Right kidney (tissue), 1 donor: ENCODE data around the gene C12orf57.

Source experiments
- DNase-seq: peaks from one replicate; pipeline ENCODE4 v3.0.0-alpha.2; 2016

The C12orf57 gene

GRCh38 chr12:6952121-6952862 lies 8.5 kb downstream of the C12orf57 start:
- no peak for DNase-seq

- DNase-seq = no peak
These were observed 9.1 kb downstream of the C12orf57 start for GRCh38 chr12:6952863-6953441.

DNA sequence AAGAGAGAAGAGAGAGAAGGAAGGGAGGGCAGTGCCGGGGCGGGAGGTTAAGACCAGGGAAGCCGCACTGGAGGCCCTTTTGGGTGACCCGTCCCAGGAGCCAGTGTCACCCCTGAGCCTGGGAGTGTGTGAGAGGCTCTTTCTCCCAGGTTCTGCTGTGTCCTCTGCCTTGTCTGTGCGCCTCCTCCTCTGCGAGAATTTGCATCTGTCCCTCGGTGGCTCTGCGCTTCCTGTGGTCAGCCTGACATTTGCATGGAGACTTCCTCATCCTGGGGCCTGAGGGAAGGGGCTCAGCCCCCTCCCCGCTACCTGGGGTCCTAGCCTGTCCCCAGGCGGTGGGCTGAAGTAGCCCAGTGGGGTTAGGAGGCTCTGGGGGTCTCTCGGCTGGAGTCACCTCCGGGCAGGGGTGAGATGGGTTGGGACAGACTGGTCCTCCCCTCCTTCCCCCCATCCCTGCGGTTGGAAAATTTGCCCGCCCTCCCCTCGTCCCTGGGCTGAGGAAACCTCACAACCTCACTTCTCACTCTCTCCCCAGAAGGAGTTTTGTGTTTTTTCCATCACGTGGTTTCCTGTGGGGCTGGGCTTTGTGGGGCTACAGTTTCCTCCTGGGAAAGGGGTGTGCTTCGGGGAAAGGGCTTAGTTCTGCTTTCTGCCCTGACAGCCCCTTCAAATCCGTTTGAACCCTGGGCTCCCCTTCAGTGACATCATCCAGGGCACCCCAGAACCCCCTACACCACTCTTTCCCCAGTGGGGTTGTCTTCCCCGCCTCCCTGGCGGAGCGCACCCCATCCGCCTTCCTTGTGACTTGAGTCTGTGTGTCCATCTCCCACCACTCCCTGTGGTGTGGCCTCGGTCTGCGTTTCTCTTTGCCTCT lies 9.9 kb downstream of the C12orf57 start:
- DNase-seq = no peak

DNA sequence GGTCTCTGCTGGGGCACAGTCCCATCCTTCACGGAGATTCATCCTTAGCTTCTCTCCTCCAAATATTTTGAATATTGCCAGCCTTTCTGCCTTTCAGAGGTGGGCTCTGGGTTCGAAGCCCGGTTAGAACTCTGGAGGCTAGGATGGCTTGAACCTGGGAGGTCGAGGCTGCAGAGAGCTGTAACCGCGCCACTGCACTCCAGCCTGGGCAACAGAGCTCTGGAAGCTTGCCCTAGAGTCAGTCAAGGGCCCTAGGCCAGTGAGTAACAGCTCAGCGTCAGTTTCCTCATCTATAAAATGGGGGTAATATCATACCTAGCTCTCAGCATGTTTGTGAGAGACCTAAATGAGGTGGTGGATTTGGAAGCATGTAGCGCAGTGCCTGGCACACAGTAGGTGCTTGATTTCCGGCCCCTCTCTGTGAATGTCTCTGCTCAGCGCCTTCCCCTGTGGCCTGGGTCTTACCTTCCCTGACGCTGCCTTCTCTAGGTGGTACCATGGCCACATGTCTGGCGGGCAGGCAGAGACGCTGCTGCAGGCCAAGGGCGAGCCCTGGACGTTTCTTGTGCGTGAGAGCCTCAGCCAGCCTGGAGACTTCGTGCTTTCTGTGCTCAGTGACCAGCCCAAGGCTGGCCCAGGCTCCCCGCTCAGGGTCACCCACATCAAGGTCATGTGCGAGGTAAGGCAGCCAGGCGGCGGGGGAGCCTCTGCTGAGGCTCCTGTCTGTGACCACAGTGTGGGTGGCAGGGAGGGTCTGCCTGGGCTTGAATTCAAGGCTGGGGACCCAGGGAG lies 10.7 kb downstream of the C12orf57 start:
- no peak for DNase-seq

DNA sequence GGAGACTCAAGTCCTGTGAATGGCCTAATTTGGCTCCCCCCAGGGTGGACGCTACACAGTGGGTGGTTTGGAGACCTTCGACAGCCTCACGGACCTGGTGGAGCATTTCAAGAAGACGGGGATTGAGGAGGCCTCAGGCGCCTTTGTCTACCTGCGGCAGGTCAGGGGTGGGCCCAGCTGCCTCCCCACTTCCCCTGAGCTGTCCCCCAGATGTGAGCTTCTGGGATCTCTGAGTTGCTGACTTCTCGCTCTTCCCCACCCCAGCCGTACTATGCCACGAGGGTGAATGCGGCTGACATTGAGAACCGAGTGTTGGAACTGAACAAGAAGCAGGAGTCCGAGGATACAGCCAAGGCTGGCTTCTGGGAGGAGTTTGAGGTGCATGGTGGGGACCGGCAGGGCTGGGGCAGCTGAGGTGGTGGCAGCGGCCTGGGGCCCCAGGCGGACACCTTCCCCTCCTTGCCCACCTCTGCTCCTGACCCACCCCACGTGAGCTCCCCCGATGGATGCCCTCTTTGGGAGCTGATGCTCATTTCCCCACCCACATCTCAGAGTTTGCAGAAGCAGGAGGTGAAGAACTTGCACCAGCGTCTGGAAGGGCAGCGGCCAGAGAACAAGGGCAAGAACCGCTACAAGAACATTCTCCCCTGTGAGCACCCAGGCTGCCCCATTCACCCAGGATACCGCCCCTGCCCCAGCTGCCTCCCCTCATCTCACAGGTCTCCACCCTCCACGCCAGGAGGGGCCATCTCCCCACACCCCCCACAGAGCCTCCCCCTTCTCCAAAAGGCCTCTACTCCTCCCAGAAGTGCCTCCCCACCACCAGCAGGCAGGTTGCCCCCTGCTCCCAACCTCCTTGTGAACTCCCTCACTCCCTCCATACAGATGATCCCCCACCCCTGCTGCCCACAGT lies 11.5 kb downstream of the C12orf57 start:
- no peak for DNase-seq

DNA sequence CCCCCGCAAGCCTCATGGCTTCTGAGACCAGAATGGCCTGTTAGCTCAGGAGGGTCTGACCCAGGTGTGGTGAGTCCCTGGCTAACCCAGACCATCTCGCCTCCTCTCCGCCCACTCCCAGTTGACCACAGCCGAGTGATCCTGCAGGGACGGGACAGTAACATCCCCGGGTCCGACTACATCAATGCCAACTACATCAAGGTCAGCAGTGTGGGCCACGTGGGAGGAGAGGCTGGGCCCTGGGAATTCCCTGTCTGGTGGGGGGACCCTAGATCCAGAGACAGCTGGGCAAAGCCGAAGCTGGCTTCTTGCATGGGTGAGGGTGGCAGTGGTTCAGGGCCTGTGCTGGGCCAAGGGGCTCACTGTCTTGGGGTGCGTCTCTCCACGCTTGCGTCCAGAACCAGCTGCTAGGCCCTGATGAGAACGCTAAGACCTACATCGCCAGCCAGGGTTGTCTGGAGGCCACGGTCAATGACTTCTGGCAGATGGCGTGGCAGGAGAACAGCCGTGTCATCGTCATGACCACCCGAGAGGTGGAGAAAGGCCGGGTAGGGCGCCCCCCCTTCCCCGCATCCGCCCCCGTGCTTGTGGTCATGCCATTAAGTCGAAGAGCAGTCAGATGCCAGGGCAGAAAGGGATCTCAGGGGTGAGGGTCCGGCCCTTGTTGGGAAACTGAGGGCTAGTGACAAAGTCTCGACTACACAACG lies 12.4 kb downstream of the C12orf57 start:
- no peak for DNase-seq

- DNase-seq = no peak
These were observed 13.4 kb downstream of the C12orf57 start for GRCh38 chr12:6957151-6957701.

DNA sequence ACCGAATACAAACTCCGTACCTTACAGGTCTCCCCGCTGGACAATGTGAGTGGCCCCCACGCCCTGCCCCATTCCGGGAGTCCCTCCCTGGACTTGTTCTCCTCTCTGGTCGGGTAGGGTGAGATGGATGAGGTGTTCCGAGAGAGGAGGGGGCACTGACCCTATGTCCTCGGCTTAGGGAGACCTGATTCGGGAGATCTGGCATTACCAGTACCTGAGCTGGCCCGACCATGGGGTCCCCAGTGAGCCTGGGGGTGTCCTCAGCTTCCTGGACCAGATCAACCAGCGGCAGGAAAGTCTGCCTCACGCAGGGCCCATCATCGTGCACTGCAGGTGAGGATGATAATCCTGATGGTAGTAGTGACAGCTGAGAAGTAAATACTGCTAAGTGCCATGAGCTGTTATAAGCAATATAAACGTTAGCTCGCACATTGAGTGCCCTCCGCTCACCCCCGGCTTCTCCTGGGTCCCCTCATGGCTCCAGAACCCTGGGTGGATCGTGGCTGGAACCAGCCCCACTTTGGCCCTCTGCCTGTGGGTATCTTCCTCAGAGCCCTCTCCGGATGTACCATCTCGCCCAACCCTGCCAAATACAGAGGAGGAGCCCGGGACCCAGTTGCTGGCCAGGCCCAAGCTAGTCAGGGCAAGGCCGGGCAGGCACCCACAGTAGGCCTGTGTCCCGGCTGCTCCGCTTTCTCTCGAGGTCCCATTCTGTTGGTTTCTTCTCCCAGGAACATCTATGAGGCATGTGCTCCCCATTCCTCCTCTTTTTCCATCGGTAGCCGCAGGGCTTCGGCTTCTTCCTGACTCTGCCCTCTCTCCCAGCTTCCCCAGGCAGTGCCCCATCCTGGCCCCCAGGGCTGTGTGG lies 14.2 kb downstream of the C12orf57 start:
- DNase-seq = no peak

DNA sequence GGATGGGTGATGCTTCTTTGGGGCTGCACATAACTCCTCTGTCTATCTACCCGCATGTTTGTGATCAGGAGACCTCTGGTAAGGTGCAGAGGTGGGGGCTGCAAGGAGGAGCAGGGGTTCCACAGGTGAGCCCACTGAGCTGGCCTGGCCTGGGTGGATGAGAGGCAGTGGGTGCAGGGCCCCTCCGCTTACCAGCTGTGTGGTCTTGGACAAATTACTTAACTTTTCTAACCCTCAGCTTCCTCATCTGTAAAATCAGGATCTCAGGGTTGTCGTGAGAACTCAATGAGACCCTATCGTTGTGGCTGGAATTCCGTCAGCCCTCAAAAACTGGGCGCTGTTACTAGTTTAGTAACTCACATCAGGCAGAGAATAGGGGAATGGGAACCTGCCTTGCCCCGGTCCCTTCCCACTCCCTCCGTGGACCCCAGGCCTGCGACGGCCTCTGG lies 14.8 kb downstream of the C12orf57 start:
- no peak for DNase-seq

GRCh38 chr12:6959058-6959804 lies 15.4 kb downstream of the C12orf57 start:
- DNase-seq = no peak

- no peak for DNase-seq
These were observed 16.2 kb downstream of the C12orf57 start for GRCh38 chr12:6959805-6960592.

GRCh38 chr12:6960593-6961277 lies 16.9 kb downstream of the C12orf57 start:
- DNase-seq = no peak

DNA sequence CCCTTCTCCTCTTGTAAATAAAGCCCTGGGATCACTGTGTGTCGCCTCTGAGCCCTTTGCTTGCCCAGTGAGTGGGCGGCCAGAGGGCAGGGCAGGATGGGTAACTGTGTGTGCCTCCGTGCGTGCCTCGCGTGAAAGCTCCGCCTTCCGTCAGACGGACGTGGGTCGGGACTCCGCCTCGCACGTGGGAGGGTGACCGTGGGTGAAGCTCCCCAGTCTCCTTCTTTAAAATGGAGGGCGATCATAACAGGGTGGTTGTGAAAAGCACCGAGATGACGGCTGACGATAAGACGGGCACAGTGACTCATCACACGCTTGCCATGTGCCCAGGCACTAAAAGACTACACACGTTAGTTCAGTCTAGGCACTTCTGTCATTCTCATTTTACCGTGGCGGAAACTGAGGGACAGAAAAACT lies 17.5 kb downstream of the C12orf57 start:
- DNase-seq = no peak

- peak; percentile 83 for DNase-seq
These were observed 18.0 kb downstream of the C12orf57 start for GRCh38 chr12:6961695-6962284.

DNA sequence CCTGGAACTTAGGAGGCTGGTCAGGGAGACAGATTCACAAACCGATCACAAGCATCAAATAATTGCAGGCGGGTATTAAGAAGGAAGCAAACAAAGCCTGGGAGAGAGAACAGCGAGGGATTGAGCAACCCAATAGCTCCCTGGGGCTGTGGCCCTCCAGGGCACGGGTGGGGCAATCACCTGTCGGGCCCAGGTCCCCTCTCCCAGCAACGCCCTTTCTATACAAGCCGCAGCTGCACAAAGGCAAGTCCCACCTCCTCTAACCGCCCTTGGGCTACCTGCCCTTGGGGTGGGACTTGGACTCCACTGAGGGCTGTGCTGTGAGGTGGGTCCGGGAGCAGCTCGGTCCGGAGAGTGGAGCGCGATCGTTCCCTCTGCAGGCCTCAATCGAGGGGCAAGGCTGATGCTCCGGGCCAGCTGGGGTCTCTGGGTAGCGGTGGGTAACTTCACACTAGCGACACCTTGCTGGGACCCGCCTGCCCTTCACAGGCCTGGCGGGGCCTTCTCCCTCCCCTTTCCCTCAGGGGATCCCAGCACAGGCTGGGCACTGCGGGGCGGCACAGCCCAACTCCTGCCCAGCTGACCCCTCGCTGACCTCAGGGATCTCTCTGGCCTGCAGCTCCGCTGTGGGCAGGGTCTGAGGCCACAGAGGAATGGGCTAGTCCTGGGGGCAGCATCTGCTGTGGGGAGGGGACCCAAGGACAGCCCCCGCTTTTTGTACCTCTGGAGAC lies 18.6 kb downstream of the C12orf57 start:
- DNase-seq = peak; percentile 55
